Astrocyte (in vitro differentiated cells and primary cell): ENCODE data around the gene SPNS3. TPM values are rescaled to one million over a fixed set of nuclear protein-coding genes. Genes with fewer than 3 reads are reported as not detected.

ENCODE experiments used
- DNase-seq: peaks from one replicate; pipeline ENCODE4 v3.0.0-alpha.2; 2010; ENCODE audit warnings: low read depth
- FAIRE-seq: peaks from 2 replicates; lab custom pipeline; 2011; peaks lifted over from hg19 to GRCh38; lab: Jason Lieb, UNC
- H2AFZ ChIP-seq: 2 replicates; pipeline ENCODE4 v1.6.0; 2012; ENCODE audit warnings: low read depth, low read length, inconsistent platforms
- H3K27ac ChIP-seq: 2 replicates; pipeline ENCODE4 v1.5.1; 2011; ENCODE audit warnings: low read depth, low read length, inconsistent platforms
- H3K27me3 ChIP-seq: 2 replicates; pipeline ENCODE4 v1.6.0; 2011; ENCODE audit warnings: low read length, inconsistent platforms; ENCODE audit not compliant: insufficient read depth
- H3K36me3 ChIP-seq: 2 replicates; pipeline ENCODE4 v1.5.1; 2011; ENCODE audit warnings: low read length, inconsistent platforms; ENCODE audit not compliant: insufficient read depth
- H3K4me1 ChIP-seq: 2 replicates; pipeline ENCODE4 v1.5.1; 2011; ENCODE audit warnings: low read length, inconsistent platforms; ENCODE audit not compliant: insufficient read depth
- H3K4me2 ChIP-seq: 2 replicates; pipeline ENCODE4 v1.6.0; 2012; ENCODE audit warnings: low read length, inconsistent platforms
- H3K4me3 ChIP-seq: 2 replicates; pipeline ENCODE4 v1.5.1; 2011; ENCODE audit warnings: low read depth, mild to moderate bottlenecking, low read length, inconsistent platforms; ENCODE audit not compliant: insufficient read depth
- H3K79me2 ChIP-seq: 2 replicates; pipeline ENCODE4 v1.6.0; 2012; ENCODE audit warnings: mild to moderate bottlenecking, low read length, inconsistent platforms; ENCODE audit not compliant: insufficient read depth
- H3K9ac ChIP-seq: 2 replicates; pipeline ENCODE4 v1.6.0; 2012; ENCODE audit warnings: mild to moderate bottlenecking, low read length, inconsistent platforms
- H3K9me3 ChIP-seq: 2 replicates; pipeline ENCODE4 v1.5.1; 2012; ENCODE audit warnings: low read depth, mild to moderate bottlenecking, low read length, inconsistent platforms; ENCODE audit not compliant: insufficient read depth
- H4K20me1 ChIP-seq: 2 replicates; pipeline ENCODE4 v1.6.0; 2012; ENCODE audit warnings: low read length, inconsistent platforms; ENCODE audit not compliant: insufficient read depth
- H3K27ac Mint-ChIP-seq: one replicate; pipeline ENCODE4 v1.8.0; 2021; ENCODE audit warnings: mild to moderate bottlenecking, mixed read lengths; ENCODE audit not compliant: unreplicated experiment
- H3K27me3 Mint-ChIP-seq: one replicate; pipeline ENCODE4 v1.8.0; 2021; ENCODE audit warnings: low read depth, mixed read lengths; ENCODE audit not compliant: unreplicated experiment
- H3K36me3 Mint-ChIP-seq: one replicate; pipeline ENCODE4 v1.8.0; 2021; ENCODE audit warnings: low read depth, mixed read lengths; ENCODE audit not compliant: unreplicated experiment
- H3K4me1 Mint-ChIP-seq: one replicate; pipeline ENCODE4 v1.8.0; 2021; ENCODE audit warnings: low read depth, mixed read lengths; ENCODE audit not compliant: unreplicated experiment
- H3K4me3 Mint-ChIP-seq: one replicate; pipeline ENCODE4 v1.8.0; 2021; ENCODE audit warnings: mild to moderate bottlenecking, moderate library complexity, mixed read lengths; ENCODE audit not compliant: unreplicated experiment
- H3K9me3 Mint-ChIP-seq: one replicate; pipeline ENCODE4 v1.8.0; 2021; ENCODE audit warnings: mild to moderate bottlenecking, mixed read lengths; ENCODE audit not compliant: unreplicated experiment
- CTCF ChIP-seq: IDR thresholded peaks from 2 replicates; pipeline ENCODE4 v1.5.1; 2011; ENCODE audit warnings: low read depth, mild to moderate bottlenecking, inconsistent platforms, low read length, moderate library complexity; ENCODE audit not compliant: insufficient read depth
- EZH2 ChIP-seq: IDR thresholded peaks from 2 replicates; pipeline ENCODE4 v1.6.1; 2012; ENCODE audit warnings: mild to moderate bottlenecking, low read length, inconsistent platforms; ENCODE audit not compliant: insufficient read depth
- total RNA-seq: library from RNA; stranded (reverse); gene quantifications from 2 replicates; pipeline ENCODE4 v1.2.1, GENCODE V29; 2021

The SPNS3 gene
- total RNA-seq, 1 donor from 2014 or later: not detected

- no peak overlapping the region for H3K9ac ChIP-seq
- H3K4me3 Mint-ChIP-seq: no peak overlapping the region
- H3K4me3 ChIP-seq: no peak overlapping the region
- peaks cover 13% of the 10 kb centered on the region for H3K4me1 Mint-ChIP-seq
- FAIRE-seq (no peak), DNase-seq (no peak)
- H3K27me3 Mint-ChIP-seq: peaks cover 11% of the 10 kb centered on the region
- no peaks in the 10 kb centered on the region for H3K79me2 ChIP-seq
- no peaks in the 10 kb centered on the region for H3K9me3 ChIP-seq
- H3K4me1 ChIP-seq: peaks cover 10% of the 10 kb centered on the region
- H2AFZ ChIP-seq: no peak overlapping the region
- no peak overlapping the region for H3K4me2 ChIP-seq
- no peaks in the 10 kb centered on the region for H4K20me1 ChIP-seq
- H3K27ac ChIP-seq: no peak overlapping the region
- no peaks in the 10 kb centered on the region for H3K36me3 Mint-ChIP-seq
- H3K27ac Mint-ChIP-seq: no peak overlapping the region
- H3K9me3 Mint-ChIP-seq: no peaks in the 10 kb centered on the region
- peaks cover 2% of the 10 kb centered on the region for H3K27me3 ChIP-seq
- TF ChIP-seq EZH2 (no peak), CTCF (no peak)
- H3K36me3 ChIP-seq: no peaks in the 10 kb centered on the region
Observed at GRCh38 chr17:4479982-4480751, 46.4 kb downstream of the SPNS3 start.

DNA sequence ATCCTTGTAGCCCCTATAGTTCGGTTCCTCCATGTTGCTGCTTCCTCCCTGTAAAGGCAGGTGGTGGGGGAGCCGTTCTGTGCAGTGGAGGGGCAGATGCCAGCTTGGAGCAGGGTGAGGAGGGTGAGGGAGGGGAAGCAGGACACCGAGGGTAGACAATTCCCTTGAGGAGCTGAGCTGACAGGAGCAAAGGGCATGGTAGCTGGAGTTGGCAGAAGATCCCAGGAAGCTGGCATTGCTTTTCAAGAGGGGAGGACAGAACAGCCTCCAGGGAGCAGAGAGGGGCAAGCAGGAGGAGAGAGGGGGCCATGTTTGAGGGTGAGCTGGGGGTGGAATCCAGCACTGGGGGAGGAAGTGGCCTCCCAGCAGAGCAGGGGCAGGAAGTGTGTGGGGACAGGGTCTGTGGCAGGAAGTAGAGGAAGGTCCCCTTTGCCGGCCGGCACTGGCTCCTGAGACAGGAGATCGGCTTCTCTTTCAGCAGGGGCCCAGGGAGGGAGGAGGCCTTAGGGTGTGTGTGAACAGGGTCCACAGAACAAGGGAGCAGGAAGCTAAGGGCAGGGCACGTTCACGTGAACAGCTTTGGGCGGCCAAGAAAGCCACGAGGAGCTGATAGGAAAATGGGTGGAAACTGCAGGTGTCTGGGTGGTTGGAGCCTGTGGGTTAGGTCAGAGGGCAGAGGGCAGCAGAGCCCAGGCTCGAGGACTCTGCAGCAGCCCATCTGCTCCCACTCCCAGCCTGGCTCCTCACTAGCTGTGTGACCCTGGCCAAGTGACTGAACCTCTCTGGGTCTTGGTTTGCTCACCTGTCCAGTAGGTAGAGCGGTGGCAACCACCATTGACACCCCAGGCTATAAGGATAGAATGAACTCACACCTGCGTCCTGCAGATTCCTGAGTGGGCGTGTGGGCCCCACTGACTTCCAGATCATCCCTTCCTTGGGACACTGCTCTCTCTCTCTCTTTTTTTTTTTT lies 47.5 kb downstream of the SPNS3 start:
- Histone ChIP-seq H3K9me3 (no peaks in the 10 kb centered on the region), H3K27me3 (no peaks in the 10 kb centered on the region), H3K4me3 (no peak overlapping the region), H3K4me1 (peaks cover 10% of the 10 kb centered on the region), H3K79me2 (no peaks in the 10 kb centered on the region), H2AFZ (no peak overlapping the region), H3K9ac (no peak overlapping the region), H3K27ac (no peak overlapping the region), H3K36me3 (no peaks in the 10 kb centered on the region), H3K4me2 (no peak overlapping the region), H4K20me1 (no peaks in the 10 kb centered on the region)
- H3K36me3 Mint-ChIP-seq: no peaks in the 10 kb centered on the region
- peaks cover 12% of the 10 kb centered on the region for H3K4me1 Mint-ChIP-seq
- H3K9me3 Mint-ChIP-seq: no peaks in the 10 kb centered on the region
- H3K27ac Mint-ChIP-seq: no peak overlapping the region
- DNase-seq (no peak), FAIRE-seq (no peak)
- no peak overlapping the region for H3K4me3 Mint-ChIP-seq
- H3K27me3 Mint-ChIP-seq: peaks cover 8% of the 10 kb centered on the region
- TF ChIP-seq EZH2: no peak
- no peak for TF ChIP-seq CTCF
